T-cell (primary cell): Measurements from ENCODE around the gene XKR7. TPM values are rescaled to one million over a fixed set of nuclear protein-coding genes. Genes with fewer than 3 reads are reported as not detected.

ENCODE experiments used
- ATAC-seq, 4 experiments: fragments of 200-7000 bp in 3 of 4; fragments of 150-1000 bp in 1 of 4; cut with Tn5 transposase; replicated peaks in 1 of 4; 1 replicate in 3 of 4; 2 replicates in 1 of 4; pipeline ENCODE4 v1.10.0; 2021; ENCODE audit warnings: moderate library complexity in 3 of 4, mild to moderate bottlenecking in 2 of 4, moderate number of reproducible peaks in 1 of 4
- CTCF ChIA-PET, 2 donors: fragments of 300-600 bp; sonication (Branson Sonifier 250); formaldehyde crosslinking; loops; one replicate each; lab custom pipeline; 2022; ENCODE audit warnings: antibody characterized with exemption in 2 of 2; lab: Charles Lee
- POLR2A ChIA-PET, 2 donors: fragments of 300-600 bp; sonication (Branson Sonifier 250); formaldehyde crosslinking; loops; one replicate each; lab custom pipeline; 2022; ENCODE audit warnings: antibody characterized with exemption in 2 of 2; lab: Charles Lee
- DNase-seq, 35 experiments: peaks; one replicate each; pipeline versions ENCODE4 v3.0.0 to v3.0.0-alpha.2; 2013 to 2023
- H3K27ac ChIP-seq: one replicate; pipeline ENCODE4 v1.5.1; 2013; ENCODE audit warnings: low read length
- H3K27me3 ChIP-seq, 2 experiments: replicated peaks in 1 of 2; 1 replicate in 1 of 2; 2 replicates in 1 of 2; pipeline versions ENCODE4 v1.6.1 to v1.7.0; 2013; ENCODE audit warnings: low read length in 1 of 2, mixed read lengths in 1 of 2; ENCODE audit not compliant: control insufficient read depth in 2 of 2, insufficient read depth in 2 of 2; ENCODE audit errors: extremely low read depth in 1 of 2
- H3K36me3 ChIP-seq, 2 donors: 1 replicate in 1 of 2; 2 replicates in 1 of 2; pipeline versions ENCODE4 v1.6.1 to v1.7.0; 2013; ENCODE audit warnings: low read length in 1 of 2; ENCODE audit not compliant: control insufficient read depth in 2 of 2, insufficient read depth in 1 of 2; ENCODE audit errors: extremely low read depth in 1 of 2
- H3K4me1 ChIP-seq, 2 experiments: 1 replicate in 1 of 2; 2 replicates in 1 of 2; pipeline versions ENCODE4 v1.6.1 to v1.7.0; 2013; ENCODE audit warnings: low read length in 2 of 2, mixed read lengths in 1 of 2; ENCODE audit not compliant: insufficient read depth in 2 of 2, control insufficient read depth in 1 of 2; ENCODE audit errors: extremely low read depth in 1 of 2
- H3K4me3 ChIP-seq, 2 donors: 1 replicate in 1 of 2; 2 replicates in 1 of 2; pipeline versions ENCODE4 v1.5.1 to v1.7.0; 2013; ENCODE audit warnings: mild to moderate bottlenecking in 2 of 2, low read length in 1 of 2, moderate library complexity in 1 of 2; ENCODE audit not compliant: control insufficient read depth in 1 of 2; ENCODE audit errors: extremely low read depth in 1 of 2
- H3K9me3 ChIP-seq: 2 replicates; pipeline ENCODE4 v1.7.0; 2013
- H3K27ac Mint-ChIP-seq, 2 donors: one replicate each; pipeline ENCODE4 v1.8.0; 2020 to 2021; ENCODE audit warnings: mild to moderate bottlenecking in 2 of 2, mixed read lengths in 2 of 2
- H3K27me3 Mint-ChIP-seq, 2 donors: one replicate each; pipeline ENCODE4 v1.8.0; 2021 to 2022; ENCODE audit warnings: mixed read lengths in 2 of 2
- H3K36me3 Mint-ChIP-seq: one replicate; pipeline ENCODE4 v1.8.0; 2021; ENCODE audit warnings: mixed read lengths
- H3K4me1 Mint-ChIP-seq, 3 donors: one replicate each; pipeline ENCODE4 v1.8.0; 2020 to 2022; ENCODE audit warnings: mixed read lengths in 3 of 3, mild to moderate bottlenecking in 1 of 3
- H3K4me3 Mint-ChIP-seq, 3 donors: one replicate each; pipeline ENCODE4 v1.8.0; 2020 to 2022; ENCODE audit warnings: mild to moderate bottlenecking in 3 of 3, mixed read lengths in 3 of 3, moderate library complexity in 3 of 3
- H3K9me3 Mint-ChIP-seq, 3 donors: one replicate each; pipeline ENCODE4 v1.8.0; 2020 to 2022; ENCODE audit warnings: mixed read lengths in 3 of 3
- WGBS: methylation state at CpG from one replicate; pipeline ENCODE4 v1.1.5; 2013; ENCODE audit warnings: missing lambda C conversion rate; ENCODE audit not compliant: insufficient coverage; 5-methylcytosine and 5-hydroxymethylcytosine counted together
- total RNA-seq, 35 experiments: library from RNA in 6 of 35; stranded (reverse) in 6 of 35; fragments of 120-200 nt in 1 of 35; gene quantifications; one replicate each; pipeline versions ENCODE4 v1.2.1 to v1.2.4 and lab custom pipeline; 2013 to 2026

The XKR7 gene
- total RNA-seq, 5 donors from 2014 or later (not counting 1 experiment from before 2014, with no cell fraction given): not detected

DNA sequence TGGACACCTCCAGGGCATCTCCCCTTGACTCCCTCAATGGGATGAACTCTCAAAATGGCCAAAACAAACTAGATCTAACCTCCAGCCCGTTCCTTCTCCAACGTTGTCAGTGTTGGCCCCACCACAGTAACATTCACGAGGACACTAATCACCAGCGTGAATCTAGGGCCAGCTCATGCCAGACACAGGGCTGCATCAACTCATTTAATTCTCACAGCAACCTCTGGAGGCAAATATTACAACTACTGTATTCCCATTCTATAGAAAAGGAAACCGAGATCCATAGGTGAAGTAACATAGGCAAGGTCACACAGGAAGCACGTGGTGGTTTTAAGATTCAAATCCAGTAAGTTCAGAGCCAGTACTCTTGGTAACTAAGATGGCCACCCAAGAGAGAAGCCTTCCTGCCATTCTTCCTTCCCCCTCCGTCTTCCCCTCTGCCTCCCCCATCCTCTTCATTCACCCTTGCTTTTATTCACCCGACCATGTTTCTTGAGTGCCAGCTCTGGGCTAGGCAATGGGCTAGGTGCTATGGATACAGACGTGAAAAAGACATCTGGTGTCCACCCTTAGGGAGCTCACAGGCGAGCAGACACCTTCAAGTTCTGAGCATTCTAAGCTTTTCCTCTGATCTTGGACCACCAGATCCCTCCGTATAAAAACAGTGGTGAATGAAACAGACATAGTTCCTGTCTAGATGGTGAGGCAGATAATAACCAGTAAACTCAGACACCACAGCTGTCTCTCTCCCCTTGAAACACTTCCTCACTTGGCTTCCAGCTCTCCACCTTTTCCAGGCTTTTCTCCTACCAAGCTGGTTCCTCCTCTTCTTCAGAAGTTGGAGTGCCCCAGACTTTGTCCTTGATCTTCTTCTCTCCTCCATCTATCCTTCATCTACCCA, 51.9 kb downstream of the XKR7 start:
- POLR2A ChIA-PET: no interaction called here
- peaks cover 77% of the 10 kb centered on the region in 2 donors for H3K27me3 Mint-ChIP-seq

DNA sequence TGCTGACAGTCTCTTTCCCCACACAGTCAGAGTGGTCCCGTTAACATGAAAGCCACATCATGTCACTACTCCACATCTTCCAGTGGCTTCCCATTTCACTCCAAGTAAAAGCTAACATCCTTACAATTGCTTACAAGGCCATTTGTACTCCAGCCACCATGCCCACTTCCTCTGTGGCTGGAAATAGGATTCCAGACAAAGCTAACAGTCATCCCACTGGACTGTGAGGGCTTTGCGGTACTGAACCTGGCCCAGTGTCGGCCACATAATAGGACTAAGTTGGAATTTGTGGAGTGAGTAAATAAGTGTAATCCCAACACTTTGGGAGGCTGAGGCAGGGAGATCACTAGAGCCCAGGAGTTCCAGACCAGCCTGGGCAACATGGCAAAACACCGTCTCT, 53.1 kb downstream of the XKR7 start:
- Mint-ChIP-seq H3K27me3 (peaks cover 65 to 72% of the 10 kb centered on the region in 2 donors), H3K4me3 (no peak overlapping the region), H3K36me3 (no peaks in the 10 kb centered on the region), H3K27ac (no peak overlapping the region), H3K9me3 (no peaks in the 10 kb centered on the region), H3K4me1 (peaks cover 19 to 26% (median 24%) of the 10 kb centered on the region in 3 donors)
- Histone ChIP-seq H3K27me3 (peaks cover 7 to 63% of the 10 kb centered on the region in 2 experiments), H3K4me1 (peaks cover 0 to 23% of the 10 kb centered on the region in 2 experiments), H3K27ac (no peak overlapping the region), H3K4me3 (no peak overlapping the region), H3K36me3 (no peaks in the 10 kb centered on the region), H3K9me3 (no peaks in the 10 kb centered on the region)
- ChIA-PET CTCF (interaction anchor here in 1 of 2 donors (0.8 to 1.7 kb wide), 2 partner anchors 10 to 198 kb away, joined by 3 to 7 read pairs; no protein-coding TSS in a partner anchor), POLR2A (no interaction called here)
- DNase-seq (no peak), ATAC-seq (no peak)
- 100% methylated on average over 1 of the region's 4 CpGs for WGBS

More for the DNA sequence above, 51.9 kb downstream of the XKR7 start:
- no peak overlapping the region for H3K4me3 ChIP-seq
- H3K4me1 Mint-ChIP-seq: peaks cover 19 to 26% (median 24%) of the 10 kb centered on the region in 3 donors
- H3K27me3 ChIP-seq: peaks cover 10 to 61% of the 10 kb centered on the region in 2 experiments
- no peaks in the 10 kb centered on the region for H3K36me3 Mint-ChIP-seq
- peaks cover 0 to 23% of the 10 kb centered on the region in 2 experiments for H3K4me1 ChIP-seq
- no peaks in the 10 kb centered on the region for H3K9me3 ChIP-seq
- no peaks in the 10 kb centered on the region for H3K36me3 ChIP-seq
- CTCF ChIA-PET: interaction anchor here (0.7 to 1.7 kb wide), 2 partner anchors 12 to 68 kb away, joined by 3 to 7 read pairs; partner anchors contain the start of gene PDRG1 (in 1 of the 2)
- peak in 1 of 35 experiments; percentile 8 for DNase-seq
- WGBS: 6% methylated on average over 6 of the region's 11 CpGs
- no peak for ATAC-seq
- peak overlapping the region in 1 of 2 donors; percentile 12 for H3K27ac Mint-ChIP-seq
- no peak overlapping the region for H3K27ac ChIP-seq
- H3K4me3 Mint-ChIP-seq: peak overlapping the region; percentile 76 to 89 (median 79)
- H3K9me3 Mint-ChIP-seq: no peaks in the 10 kb centered on the region

DNA sequence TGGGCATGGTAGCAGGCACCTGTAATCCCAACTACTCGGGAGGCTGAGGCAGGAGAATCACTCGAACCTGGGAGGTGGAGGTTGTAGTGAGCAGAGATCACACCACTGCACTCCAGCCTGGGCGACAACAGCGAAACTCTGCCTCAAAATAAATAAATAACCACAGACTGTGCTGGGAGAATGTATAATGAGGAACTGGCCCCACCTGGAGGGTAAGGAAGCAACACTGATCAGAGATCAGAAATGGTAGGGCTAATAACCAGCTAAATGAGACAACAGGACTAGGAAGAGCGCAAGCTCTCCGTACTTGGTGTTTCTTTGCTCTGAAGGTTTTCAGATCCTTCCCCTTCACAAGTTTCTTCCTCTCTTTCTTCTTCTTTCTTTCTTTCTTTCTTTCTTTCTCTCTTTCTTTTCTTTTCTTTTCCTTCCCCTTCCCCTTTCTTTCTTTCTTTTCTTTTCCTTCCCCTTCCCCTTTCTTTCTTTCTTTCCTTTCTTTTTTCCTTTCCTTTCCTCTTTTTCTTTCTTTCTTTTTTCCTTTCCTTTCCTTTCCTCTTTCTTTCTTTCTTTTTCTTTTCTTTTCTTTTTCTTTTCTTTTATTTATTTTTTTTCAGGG, 56.8 kb downstream of the XKR7 start:
- 100% methylated on average over 2 of the region's 6 CpGs for WGBS
- no peak overlapping the region for H3K27ac ChIP-seq
- ATAC-seq (no peak), DNase-seq (no peak)
- Mint-ChIP-seq H3K27me3 (peaks cover 42 to 58% of the 10 kb centered on the region in 2 donors), H3K4me1 (peaks cover 7 to 10% (median 8%) of the 10 kb centered on the region in 3 donors), H3K4me3 (no peak overlapping the region), H3K36me3 (no peaks in the 10 kb centered on the region), H3K27ac (no peak overlapping the region), H3K9me3 (no peaks in the 10 kb centered on the region)
- H3K27me3 ChIP-seq: peaks cover 2 to 44% of the 10 kb centered on the region in 2 experiments
- H3K4me1 ChIP-seq: peaks cover 0 to 4% of the 10 kb centered on the region in 2 experiments
- no peaks in the 10 kb centered on the region for H3K9me3 ChIP-seq
- no peaks in the 10 kb centered on the region for H3K36me3 ChIP-seq
- H3K4me3 ChIP-seq: no peak overlapping the region
- ChIA-PET POLR2A (no interaction called here), CTCF (no interaction called here)

DNA sequence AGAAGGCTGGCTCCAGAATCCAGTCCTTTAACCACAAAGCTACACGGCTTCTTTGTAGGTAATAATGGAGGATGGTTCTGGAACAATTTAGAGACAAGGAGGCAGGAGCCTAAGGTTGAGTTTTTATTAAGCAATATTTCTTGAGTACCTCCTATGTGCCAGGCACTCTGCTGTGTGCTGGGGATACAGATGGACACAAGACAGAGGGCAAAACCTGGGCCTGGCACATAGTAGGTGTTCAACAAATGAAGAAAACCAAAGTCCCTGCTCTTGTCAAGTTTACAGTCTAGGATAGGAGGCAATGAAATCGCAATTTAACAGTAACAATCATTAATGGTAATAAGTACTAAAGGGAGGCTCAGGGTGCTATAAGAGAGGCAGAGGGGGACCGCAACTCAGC, 59.7 kb downstream of the XKR7 start:
- Mint-ChIP-seq H3K4me3 (no peak overlapping the region), H3K36me3 (no peaks in the 10 kb centered on the region), H3K4me1 (peaks cover 0 to 2% (median 0%) of the 10 kb centered on the region in 3 donors), H3K27ac (no peak overlapping the region), H3K27me3 (peaks cover 18 to 31% of the 10 kb centered on the region in 2 donors), H3K9me3 (no peaks in the 10 kb centered on the region)
- WGBS: 100% methylated on average over 1 of the region's 3 CpGs
- CTCF ChIA-PET: interaction anchor here in 1 of 2 donors (1.2 kb wide), 1 partner anchor 10 kb away, joined by 6 read pairs; no protein-coding TSS in a partner anchor
- no peak overlapping the region for H3K4me3 ChIP-seq
- no peaks in the 10 kb centered on the region for H3K9me3 ChIP-seq
- no peak overlapping the region for H3K27ac ChIP-seq
- H3K36me3 ChIP-seq: no peaks in the 10 kb centered on the region
- ATAC-seq (no peak), DNase-seq (no peak)
- H3K27me3 ChIP-seq: peaks cover 0 to 44% of the 10 kb centered on the region in 2 experiments
- peaks cover 0 to 8% of the 10 kb centered on the region in 2 experiments for H3K4me1 ChIP-seq
- POLR2A ChIA-PET: no interaction called here

DNA sequence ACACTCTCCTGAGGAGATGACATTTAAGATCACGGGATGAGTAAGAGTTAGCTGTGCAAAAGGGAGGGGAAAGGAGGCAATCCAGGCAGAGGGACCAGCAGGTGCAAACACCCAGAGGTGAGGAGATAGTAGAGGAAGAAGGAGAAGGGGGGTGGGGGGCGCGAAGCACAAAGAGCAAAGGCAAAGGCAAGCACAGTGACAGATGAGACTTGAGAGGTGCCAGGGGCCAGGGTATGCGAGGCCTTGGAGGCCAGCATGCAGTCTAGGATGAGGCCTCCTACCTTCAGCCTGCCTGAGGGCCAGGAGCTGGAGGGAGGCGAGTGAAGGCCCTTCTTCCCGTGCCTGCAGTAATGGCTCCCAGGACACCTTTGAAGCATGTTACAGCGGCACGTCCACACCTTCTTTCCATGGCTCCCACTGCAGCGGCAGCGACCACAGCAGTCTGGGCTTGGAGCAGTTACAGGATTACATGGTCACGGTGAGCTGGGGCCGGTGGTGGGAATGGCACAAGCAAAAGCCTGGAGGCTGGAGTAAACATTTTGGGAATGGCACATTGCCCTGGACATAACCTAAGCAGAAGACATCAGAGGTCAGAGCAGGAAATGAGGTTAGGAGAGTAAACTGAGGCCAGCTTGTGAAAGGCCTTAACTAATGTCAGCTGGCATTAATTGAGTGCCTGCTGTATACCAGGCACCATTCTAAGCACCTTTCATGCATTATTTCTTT, 60.9 kb downstream of the XKR7 start:
- no peaks in the 10 kb centered on the region for H3K9me3 Mint-ChIP-seq
- H3K27ac Mint-ChIP-seq: no peak overlapping the region
- peaks cover 7 to 29% of the 10 kb centered on the region in 2 donors for H3K27me3 Mint-ChIP-seq
- no peak overlapping the region for H3K4me3 Mint-ChIP-seq
- Histone ChIP-seq H3K4me3 (no peak overlapping the region), H3K36me3 (no peaks in the 10 kb centered on the region), H3K27ac (no peak overlapping the region), H3K4me1 (peaks cover 0 to 8% of the 10 kb centered on the region in 2 experiments), H3K9me3 (no peaks in the 10 kb centered on the region), H3K27me3 (peaks cover 0 to 39% of the 10 kb centered on the region in 2 experiments)
- H3K36me3 Mint-ChIP-seq: no peaks in the 10 kb centered on the region
- ChIA-PET POLR2A (no interaction called here), CTCF (interaction anchor here (0.6 to 1.8 kb wide), 5 partner anchors 11 to 1265 kb away, joined by 3 to 6 read pairs (median 4); no protein-coding TSS in a partner anchor)
- peaks cover 0 to 2% (median 0%) of the 10 kb centered on the region in 3 donors for H3K4me1 Mint-ChIP-seq
- DNase-seq: no peak
- no peak for ATAC-seq
- WGBS: 81% methylated on average over 11 of the region's 12 CpGs
